Tibial nerve (tissue), 3 donors: ENCODE data around the gene ICOS.

Experiments used
- POLR2A ChIP-seq, 2 donors: fragments of 450-650 bp; IDR thresholded peaks; one replicate each; pipeline ENCODE4 v1.6.1; 2017; ENCODE audit warnings: antibody characterized with exemption in 2 of 2, mild to moderate bottlenecking in 2 of 2, moderate library complexity in 2 of 2
- TF ChIP-seq, protein P1 (sequence below), 5 experiments: fragments of 200-600 bp in 3 of 5; fragments of 450-650 bp in 2 of 5; sonication (generic) in 3 of 5; IDR thresholded peaks; one replicate each; pipeline ENCODE4 v1.5.1; 2016 to 2019; ENCODE audit warnings: antibody characterized with exemption in 5 of 5, mild to moderate bottlenecking in 3 of 5, moderate library complexity in 2 of 5

DNA sequence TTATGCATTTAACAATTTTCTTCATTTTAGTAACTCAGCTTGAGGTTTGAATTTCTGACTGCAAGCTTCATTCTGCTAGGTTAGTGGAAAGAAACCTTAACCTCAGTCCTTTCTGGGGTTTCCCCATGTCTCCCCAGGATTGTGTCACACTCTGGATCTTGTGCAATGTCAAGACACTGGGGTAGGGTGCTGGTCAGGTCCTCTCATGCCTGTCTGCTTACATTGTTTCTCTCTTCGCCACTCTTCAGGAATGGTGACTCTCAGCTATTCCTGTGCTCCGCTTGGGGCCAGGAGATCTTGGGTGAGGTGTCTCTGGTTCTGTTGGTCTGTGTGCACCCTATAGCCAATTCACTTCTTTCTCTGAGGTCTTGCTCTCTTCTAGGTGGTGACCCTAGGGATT, 45.1 kb upstream of the ICOS start:
- TF ChIP-seq, protein P1, sequence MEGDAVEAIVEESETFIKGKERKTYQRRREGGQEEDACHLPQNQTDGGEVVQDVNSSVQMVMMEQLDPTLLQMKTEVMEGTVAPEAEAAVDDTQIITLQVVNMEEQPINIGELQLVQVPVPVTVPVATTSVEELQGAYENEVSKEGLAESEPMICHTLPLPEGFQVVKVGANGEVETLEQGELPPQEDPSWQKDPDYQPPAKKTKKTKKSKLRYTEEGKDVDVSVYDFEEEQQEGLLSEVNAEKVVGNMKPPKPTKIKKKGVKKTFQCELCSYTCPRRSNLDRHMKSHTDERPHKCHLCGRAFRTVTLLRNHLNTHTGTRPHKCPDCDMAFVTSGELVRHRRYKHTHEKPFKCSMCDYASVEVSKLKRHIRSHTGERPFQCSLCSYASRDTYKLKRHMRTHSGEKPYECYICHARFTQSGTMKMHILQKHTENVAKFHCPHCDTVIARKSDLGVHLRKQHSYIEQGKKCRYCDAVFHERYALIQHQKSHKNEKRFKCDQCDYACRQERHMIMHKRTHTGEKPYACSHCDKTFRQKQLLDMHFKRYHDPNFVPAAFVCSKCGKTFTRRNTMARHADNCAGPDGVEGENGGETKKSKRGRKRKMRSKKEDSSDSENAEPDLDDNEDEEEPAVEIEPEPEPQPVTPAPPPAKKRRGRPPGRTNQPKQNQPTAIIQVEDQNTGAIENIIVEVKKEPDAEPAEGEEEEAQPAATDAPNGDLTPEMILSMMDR (IDR thresholded peaks at IDR 0.05), result no peak
- TF ChIP-seq POLR2A (IDR thresholded peaks at IDR 0.05), result no peak
